Sigmoid colon (tissue), 7 donors: ENCODE data around the gene BPIFB4. TPM values are rescaled to one million over a fixed set of nuclear protein-coding genes. Genes with fewer than 3 reads are reported as not detected.

Experiments
- DNase-seq: peaks from one replicate; pipeline ENCODE4 v3.0.0-alpha.2; 2019
- H3K27ac ChIP-seq, 4 donors: fragments of 200-600 bp; sonication (generic); one replicate each; pipeline ENCODE4 v1.5.1; 2016 to 2019; ENCODE audit warnings: mild to moderate bottlenecking in 1 of 4
- H3K27me3 ChIP-seq, 3 donors: fragments of 200-600 bp; sonication (generic); one replicate each; pipeline ENCODE4 v1.5.1; 2019; ENCODE audit warnings: mild to moderate bottlenecking in 1 of 3
- H3K36me3 ChIP-seq, 4 donors: fragments of 200-600 bp; sonication (generic); one replicate each; pipeline ENCODE4 v1.5.1; 2016 to 2019
- H3K4me1 ChIP-seq, 4 donors: fragments of 200-600 bp; sonication (generic); one replicate each; pipeline ENCODE4 v1.5.1; 2017 to 2019
- H3K4me3 ChIP-seq, 4 donors: fragments of 200-600 bp; sonication (generic); one replicate each; pipeline ENCODE4 v1.5.1; 2017 to 2019; ENCODE audit warnings: mild to moderate bottlenecking in 2 of 4, moderate library complexity in 1 of 4
- H3K9me3 ChIP-seq, 4 donors: fragments of 200-600 bp in 3 of 4; sonication (generic) in 3 of 4; one replicate each; pipeline versions ENCODE4 v1.5.1 to v1.6.1; 2013 to 2019
- CTCF ChIP-seq, 4 experiments: fragments of 450-650 bp in 3 of 4; fragments of 200-600 bp in 1 of 4; IDR thresholded peaks; one replicate each; pipeline ENCODE4 v1.5.1; 2016 to 2019; ENCODE audit warnings: antibody characterized with exemption in 4 of 4, mild to moderate bottlenecking in 3 of 4, moderate library complexity in 2 of 4
- EP300 ChIP-seq, 4 donors: sonication (generic); formaldehyde crosslinking; IDR thresholded peaks; one replicate each; pipeline ENCODE4 v1.6.1; 2017; ENCODE audit warnings: antibody characterized with exemption in 4 of 4
- POLR2A ChIP-seq, 2 donors: fragments of 450-650 bp; IDR thresholded peaks; one replicate each; pipeline ENCODE4 v1.6.1; 2016; ENCODE audit warnings: antibody characterized with exemption in 2 of 2, mild to moderate bottlenecking in 2 of 2, moderate library complexity in 2 of 2
- POLR2AphosphoS5 ChIP-seq, 4 donors: sonication (generic); formaldehyde crosslinking; IDR thresholded peaks; one replicate each; pipeline ENCODE4 v1.6.1; 2017; ENCODE audit warnings: antibody characterized with exemption in 4 of 4
- WGBS, 2 donors: extraction: QIAGEN DNeasy Blood & Tissue Kit; methylation state at CpG; one replicate each; pipeline ENCODE4 v1.1.7; 2013; 5-methylcytosine and 5-hydroxymethylcytosine counted together
- intact Hi-C: fragments of 100-400 bp; cut with DNase I; formaldehyde crosslinking; loops from one replicate; pipeline ENCODE4 v1.15.1; 2023
- polyA plus RNA-seq, 3 donors: library from polyadenylated mRNA; stranded (reverse); fragments of 200-250 nt; gene quantifications; one replicate each; pipeline ENCODE4 v1.2.3, GENCODE V29; 2013
- total RNA-seq, 4 donors: library from RNA; depleted of rRNA; stranded (reverse); fragments of >200 nt; gene quantifications; one replicate each; pipeline ENCODE4 v1.1.0, GENCODE V29; 2016
- donor health status: healthy with polysubstance abuse.
- donor health status: Bipolar disorder and iron deficiency.
- donor health status: healthy.

BPIFB4 gene
- total and polyA plus RNA-seq, 7 donors = not detected

GRCh38 chr20:33063271-33063670 lies 16.2 kb upstream of the BPIFB4 start:
- Histone ChIP-seq H3K4me3 (no peak overlapping the region), H3K36me3 (no peaks in the 10 kb centered on the region), H3K27me3 (no peaks in the 10 kb centered on the region), H3K27ac (no peak overlapping the region), H3K4me1 (no peaks in the 10 kb centered on the region), H3K9me3 (no peaks in the 10 kb centered on the region)
- no peak for DNase-seq
- WGBS, 2 donors = 78 to 88% methylated on average over 6 of the region's 6 CpGs
- intact Hi-C loops = no loop called here
- TF ChIP-seq POLR2A (IDR thresholded peaks at IDR 0.05) = no peak
- no peak for TF ChIP-seq CTCF (IDR thresholded peaks at IDR 0.05)
- no peak for TF ChIP-seq EP300 (IDR thresholded peaks at IDR 0.05)
- no peak for TF ChIP-seq POLR2AphosphoS5 (IDR thresholded peaks at IDR 0.05)

- Histone ChIP-seq H3K9me3 (no peaks in the 10 kb centered on the region), H3K4me1 (no peaks in the 10 kb centered on the region), H3K27me3 (no peaks in the 10 kb centered on the region), H3K36me3 (no peaks in the 10 kb centered on the region), H3K4me3 (no peak overlapping the region), H3K27ac (no peak overlapping the region)
- intact Hi-C loops = no loop called here
- TF ChIP-seq POLR2A (IDR thresholded peaks at IDR 0.05) (no peak), CTCF (IDR thresholded peaks at IDR 0.05) (no peak), EP300 (IDR thresholded peaks at IDR 0.05) (no peak), POLR2AphosphoS5 (IDR thresholded peaks at IDR 0.05) (no peak)
- WGBS, 2 donors = 89% methylated on average over 11 of the region's 11 CpGs
- no peak for DNase-seq
Observed at GRCh38 chr20:33064572-33065287, 14.7 kb upstream of the BPIFB4 start.

- WGBS, 2 donors = 73 to 80% methylated on average over 9 of the region's 9 CpGs
- no peak for TF ChIP-seq CTCF (IDR thresholded peaks at IDR 0.05)
- TF ChIP-seq POLR2A (IDR thresholded peaks at IDR 0.05) = no peak
- TF ChIP-seq POLR2AphosphoS5 (IDR thresholded peaks at IDR 0.05) = no peak
- TF ChIP-seq EP300 (IDR thresholded peaks at IDR 0.05) = no peak
Observed at GRCh38 chr20:33065785-33066184, 13.7 kb upstream of the BPIFB4 start.

GRCh38 chr20:33067806-33068205 lies 11.6 kb upstream of the BPIFB4 start:
- H3K4me1 ChIP-seq = no peaks in the 10 kb centered on the region
- TF ChIP-seq POLR2A (IDR thresholded peaks at IDR 0.05) (no peak), EP300 (IDR thresholded peaks at IDR 0.05) (no peak), CTCF (IDR thresholded peaks at IDR 0.05) (no peak), POLR2AphosphoS5 (IDR thresholded peaks at IDR 0.05) (no peak)
- H3K27ac ChIP-seq = no peak overlapping the region
- intact Hi-C loops = no loop called here
- H3K4me3 ChIP-seq = no peak overlapping the region
- no peak for DNase-seq
- no peaks in the 10 kb centered on the region for H3K36me3 ChIP-seq
- no peaks in the 10 kb centered on the region for H3K27me3 ChIP-seq
- no peaks in the 10 kb centered on the region for H3K9me3 ChIP-seq
- 68 to 71% methylated on average over 3 of the region's 3 CpGs for WGBS, 2 donors

More at GRCh38 chr20:33065785-33066184, 13.7 kb upstream of the BPIFB4 start:
- intact Hi-C loops = no loop called here
- no peaks in the 10 kb centered on the region for H3K4me1 ChIP-seq
- H3K27ac ChIP-seq = no peak overlapping the region
- no peaks in the 10 kb centered on the region for H3K27me3 ChIP-seq
- H3K4me3 ChIP-seq = no peak overlapping the region
- DNase-seq = no peak
- H3K9me3 ChIP-seq = no peaks in the 10 kb centered on the region
- no peaks in the 10 kb centered on the region for H3K36me3 ChIP-seq
